D721Med (cell line): ENCODE data around the gene FAM47E.
A peak's percentile ranks its signal among the peaks of the same experiment; 100 is the strongest.

Experiments
- DNase-seq: peaks from one replicate; pipeline ENCODE4 v3.0.0; 2011; ENCODE audit warnings: low spot score; ENCODE audit not compliant: insufficient read length
- FAIRE-seq: peaks from 2 replicates; lab custom pipeline; 2011; peaks lifted over from hg19 to GRCh38; lab: Jason Lieb, UNC
- CTCF ChIP-seq: IDR thresholded peaks from 2 replicates; pipeline ENCODE4 v1.5.1; 2012; ENCODE audit warnings: mild to moderate bottlenecking, control low read depth; ENCODE audit not compliant: insufficient read depth; ENCODE audit errors: missing control alignments

FAM47E gene

GRCh38 chr4:76306882-76307659, 55.5 kb downstream of the FAM47E start:
- TF ChIP-seq CTCF, result peak; percentile 44
- no peak for FAIRE-seq
- DNase-seq, result no peak

DNA sequence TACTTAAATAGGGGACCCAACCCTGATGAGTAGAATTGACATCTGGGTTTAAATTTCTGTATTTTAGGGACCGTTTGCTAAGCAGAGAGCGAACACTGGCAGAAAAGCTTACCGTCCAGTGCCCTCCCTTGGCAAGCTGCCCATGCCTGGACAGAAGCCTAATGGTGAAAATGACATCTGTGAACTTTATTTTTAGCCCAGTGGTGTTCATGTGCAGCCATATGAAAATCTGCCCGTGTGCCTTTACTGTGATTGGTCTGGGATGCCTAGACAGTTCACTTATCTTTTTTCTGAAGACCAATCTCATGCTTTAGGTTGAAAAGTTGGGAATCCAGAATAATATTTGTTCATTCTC, 56.1 kb downstream of the FAM47E start:
- FAIRE-seq (no peak), DNase-seq (no peak)
- no peak for TF ChIP-seq CTCF

- TF ChIP-seq CTCF, result no peak
- DNase-seq, result no peak
- no peak for FAIRE-seq
Measured at GRCh38 chr4:76308548-76308947, 57.0 kb downstream of the FAM47E start.

DNA sequence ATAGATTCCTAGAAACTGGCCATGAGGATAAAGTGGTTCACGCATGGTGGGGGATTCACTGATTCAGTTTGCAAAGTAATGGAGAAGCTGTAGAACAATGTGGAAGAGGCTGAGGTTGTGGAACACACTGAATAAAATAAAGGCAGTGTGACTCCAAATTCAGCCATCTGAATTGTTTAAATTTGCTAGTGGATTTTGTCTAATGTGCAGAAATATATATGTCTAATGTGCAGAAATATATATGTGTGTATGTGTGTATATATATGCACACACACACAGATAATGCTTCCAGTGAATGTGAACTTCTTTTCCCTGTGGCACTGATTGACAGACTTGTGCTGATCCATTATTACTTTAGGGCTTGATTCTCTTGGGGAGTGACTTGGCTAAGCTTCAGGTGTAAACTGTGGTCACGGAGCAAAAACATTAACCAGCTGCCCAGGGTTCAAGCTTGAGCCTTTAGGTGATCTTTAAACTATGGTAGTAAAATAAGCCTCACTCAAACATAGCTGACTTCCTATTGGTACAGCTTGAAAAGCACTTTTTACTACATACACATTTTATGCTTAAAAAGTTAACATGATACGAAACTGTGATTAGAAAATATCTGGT, 58.5 kb downstream of the FAM47E start:
- DNase-seq (no peak), FAIRE-seq (peak; percentile 25)
- no peak for TF ChIP-seq CTCF

- DNase-seq (no peak), FAIRE-seq (no peak)
- no peak for TF ChIP-seq CTCF
Measured at GRCh38 chr4:76310683-76311082, 59.2 kb downstream of the FAM47E start.

GRCh38 chr4:76311896-76312331, 60.4 kb downstream of the FAM47E start:
- DNase-seq (no peak), FAIRE-seq (no peak)
- no peak for TF ChIP-seq CTCF

- DNase-seq, result no peak
- no peak for TF ChIP-seq CTCF
- no peak for FAIRE-seq
Measured at GRCh38 chr4:76312457-76312856, 60.9 kb downstream of the FAM47E start.
